ENCODE data around the gene KRTAP5-9.
"Not testable (repeated sequence)": the region's sequence is repeated elsewhere in the genome, so short reads cannot be mapped to it uniquely, and the experiment has no call there.

The KRTAP5-9 gene

DNA sequence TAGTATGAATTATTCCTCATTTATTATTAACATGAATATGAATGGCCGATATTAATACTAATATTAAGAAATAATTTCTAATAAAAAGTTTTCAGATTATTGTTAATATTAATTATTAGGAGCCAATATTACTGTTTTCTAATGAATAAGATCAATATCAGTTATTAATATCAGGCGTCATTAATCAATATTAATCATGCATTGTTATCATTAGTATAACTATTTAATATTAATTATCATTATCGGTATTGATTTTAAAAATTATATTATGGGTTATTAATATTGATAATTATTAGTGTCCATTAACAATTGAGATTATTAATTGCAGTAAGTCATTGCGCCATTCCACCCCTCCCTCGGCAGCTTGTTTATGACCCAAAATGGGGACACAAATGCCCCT, 37.5 kb downstream of the KRTAP5-9 start:
- DNase-seq (ENCODE audit: low read depth) = not testable (repeated sequence)

DNA sequence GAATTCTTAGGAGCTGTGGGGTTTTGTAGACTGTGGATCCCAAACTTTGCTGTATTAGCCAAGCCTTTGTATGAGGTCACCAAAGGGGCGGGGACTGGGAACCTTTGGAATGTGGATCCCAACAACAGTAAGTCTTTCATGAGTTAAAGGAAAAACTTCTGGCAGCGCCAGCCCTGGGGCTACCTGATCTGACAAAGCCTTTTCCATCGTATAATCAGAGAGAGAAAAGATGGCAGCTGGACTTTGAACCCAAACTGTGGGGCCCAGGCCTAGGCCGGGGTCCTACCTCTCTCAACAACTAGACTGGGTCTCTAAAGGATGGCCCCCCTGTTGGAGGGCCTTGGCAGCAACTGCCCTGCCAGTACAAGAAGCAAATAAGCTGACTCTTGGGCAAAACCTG, 40.1 kb downstream of the KRTAP5-9 start:
- DNase-seq (ENCODE audit: low read depth) = not testable (repeated sequence)

- peak; percentile 61 for DNase-seq (ENCODE audit: low read depth)
These were observed 40.8 kb downstream of the KRTAP5-9 start for GRCh38 chr11:71588822-71589545.

GRCh38 chr11:71589546-71589920, 41.3 kb downstream of the KRTAP5-9 start:
- not testable (repeated sequence) for DNase-seq (ENCODE audit: low read depth)

Data from stimulated activated CD4-positive, alpha-beta T cell treated with anti-CD3 and anti-CD28 coated beads, Interleukin-2, amount 100 ng/mL, for 4 hours (primary cell).